NCI-H1092 treated with DMSO at 0.1 percent for 48 hours (cell line): Measurements from ENCODE around the gene LRRN1.
"Not testable (repeated sequence)": the region's sequence is repeated elsewhere in the genome, so short reads cannot be mapped to it uniquely, and the experiment has no call there.

Experiments used
- DNase-seq: peaks from one replicate; lab custom pipeline; 2025; lab: John Stamatoyannopoulos, UW

The LRRN1 gene

GRCh38 chr3:3813013-3813412 lies 13.8 kb downstream of the LRRN1 start:
- DNase-seq: no peak

GRCh38 chr3:3815206-3815605 lies 16.0 kb downstream of the LRRN1 start:
- DNase-seq: no peak

- no peak for DNase-seq
Observed at GRCh38 chr3:3816034-3816433, 16.8 kb downstream of the LRRN1 start.

- DNase-seq: no peak
Observed at GRCh38 chr3:3817865-3818264, 18.6 kb downstream of the LRRN1 start.

- DNase-seq: no peak
Observed at GRCh38 chr3:3821777-3822176, 22.5 kb downstream of the LRRN1 start.

- DNase-seq: no peak
Observed at GRCh38 chr3:3825035-3825434, 25.8 kb downstream of the LRRN1 start.

GRCh38 chr3:3826521-3826920 lies 27.3 kb downstream of the LRRN1 start:
- DNase-seq: no peak

- DNase-seq: no peak
Observed at GRCh38 chr3:3827111-3827510, 27.9 kb downstream of the LRRN1 start.

GRCh38 chr3:3828417-3828816 lies 29.2 kb downstream of the LRRN1 start:
- not testable (repeated sequence) for DNase-seq

- no peak for DNase-seq
Observed at GRCh38 chr3:3836845-3837244, 37.6 kb downstream of the LRRN1 start.

GRCh38 chr3:3842356-3842755 lies 43.1 kb downstream of the LRRN1 start:
- no peak for DNase-seq

GRCh38 chr3:3847994-3848922 lies 49.0 kb downstream of the LRRN1 start:
- DNase-seq: no peak

- no peak for DNase-seq
Observed at GRCh38 chr3:3848923-3849275, 49.7 kb downstream of the LRRN1 start.

GRCh38 chr3:3851621-3852323 lies 52.5 kb downstream of the LRRN1 start:
- DNase-seq: no peak

GRCh38 chr3:3853544-3853943 lies 54.3 kb downstream of the LRRN1 start:
- DNase-seq: no peak

- no peak for DNase-seq
Observed at GRCh38 chr3:3855056-3855455, 55.8 kb downstream of the LRRN1 start.

- DNase-seq: no peak
Observed at GRCh38 chr3:3860235-3860634, 61.0 kb downstream of the LRRN1 start.

GRCh38 chr3:3862534-3862933 lies 63.3 kb downstream of the LRRN1 start:
- no peak for DNase-seq

- DNase-seq: no peak
Observed at GRCh38 chr3:3875491-3875890, 76.3 kb downstream of the LRRN1 start.

- no peak for DNase-seq
Observed at GRCh38 chr3:3881050-3881449, 81.8 kb downstream of the LRRN1 start.

GRCh38 chr3:3887311-3887710 lies 88.1 kb downstream of the LRRN1 start:
- not testable (repeated sequence) for DNase-seq

GRCh38 chr3:3893590-3893989 lies 94.4 kb downstream of the LRRN1 start:
- DNase-seq: no peak
